Colonic mucosa (tissue), 4 donors: ENCODE results near the gene VANGL1. TPM values are rescaled to one million over a fixed set of nuclear protein-coding genes. Genes with fewer than 3 reads are reported as not detected.

Source experiments
- DNase-seq: peaks from one replicate; pipeline ENCODE4 v3.0.0-alpha.2; 2020
- H3K27ac ChIP-seq: fragments of 200-600 bp; one replicate; pipeline ENCODE4 v1.8.0; 2021
- H3K27me3 ChIP-seq: fragments of 200-600 bp; one replicate; pipeline ENCODE4 v1.8.0; 2021
- H3K36me3 ChIP-seq: fragments of 200-600 bp; one replicate; pipeline ENCODE4 v1.8.0; 2021
- H3K4me1 ChIP-seq: fragments of 200-600 bp; one replicate; pipeline ENCODE4 v1.8.0; 2021; ENCODE audit warnings: mild to moderate bottlenecking
- H3K4me3 ChIP-seq: fragments of 200-600 bp; one replicate; pipeline ENCODE4 v1.8.0; 2021
- H3K9ac ChIP-seq, 2 donors: one replicate each; pipeline ENCODE4 v1.7.0; 2013; ENCODE audit warnings: control low read depth in 2 of 2, low read depth in 2 of 2, low read length in 2 of 2
- H3K9me3 ChIP-seq: fragments of 200-600 bp; one replicate; pipeline ENCODE4 v1.8.0; 2021
- intact Hi-C: fragments of 100-400 bp; cut with DNase I; formaldehyde crosslinking; loops from one replicate; pipeline ENCODE4 v1.14.1; 2022
- total RNA-seq, 2 donors: library from RNA; stranded (reverse); fragmentation: NEBNext Ultra II Directional in 1 of 2; extraction: Animal tissue kit (Norgen Biotek cat#: 25700) in 1 of 2; gene quantifications; one replicate each; pipeline ENCODE4 v1.2.1, GENCODE V29; 2021
- TF ChIP-seq, protein P1 (sequence below): fragments of 200-600 bp; IDR thresholded peaks from one replicate; pipeline ENCODE4 v1.8.0; 2022; ENCODE audit warnings: antibody characterized with exemption, mild to moderate bottlenecking
- donor health status: healthy.
- donor health status: DM: no; HTN: no; CAD: no.
- donor health status: DM: no; HTN: no; CAD: no.

VANGL1 gene
- total RNA-seq, 2 donors from 2014 or later, result 14.7 to 23.8 TPM

DNA sequence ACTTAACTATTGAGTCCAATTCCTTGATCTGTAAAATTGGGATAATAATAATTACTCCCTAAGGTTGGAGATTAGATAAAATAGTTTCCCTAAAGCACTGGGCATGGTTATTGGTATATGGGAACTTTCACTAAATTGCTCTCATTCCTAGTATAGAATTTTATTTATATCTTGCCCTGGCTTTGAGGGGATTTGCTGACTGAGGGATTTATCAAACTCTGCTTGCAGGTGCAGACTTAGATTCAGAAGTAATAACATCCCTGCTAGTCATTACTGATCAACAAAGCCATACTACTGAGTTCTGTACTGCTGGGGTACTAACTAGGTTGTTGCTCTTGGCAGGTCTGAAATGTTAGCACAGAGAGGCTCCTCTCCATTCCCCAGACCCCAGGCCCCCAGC, 84.8 kb downstream of the VANGL1 start:
- H3K27me3 ChIP-seq, result no peaks in the 10 kb centered on the region
- DNase-seq, result no peak
- H3K4me3 ChIP-seq, result no peak overlapping the region
- TF ChIP-seq, protein P1, sequence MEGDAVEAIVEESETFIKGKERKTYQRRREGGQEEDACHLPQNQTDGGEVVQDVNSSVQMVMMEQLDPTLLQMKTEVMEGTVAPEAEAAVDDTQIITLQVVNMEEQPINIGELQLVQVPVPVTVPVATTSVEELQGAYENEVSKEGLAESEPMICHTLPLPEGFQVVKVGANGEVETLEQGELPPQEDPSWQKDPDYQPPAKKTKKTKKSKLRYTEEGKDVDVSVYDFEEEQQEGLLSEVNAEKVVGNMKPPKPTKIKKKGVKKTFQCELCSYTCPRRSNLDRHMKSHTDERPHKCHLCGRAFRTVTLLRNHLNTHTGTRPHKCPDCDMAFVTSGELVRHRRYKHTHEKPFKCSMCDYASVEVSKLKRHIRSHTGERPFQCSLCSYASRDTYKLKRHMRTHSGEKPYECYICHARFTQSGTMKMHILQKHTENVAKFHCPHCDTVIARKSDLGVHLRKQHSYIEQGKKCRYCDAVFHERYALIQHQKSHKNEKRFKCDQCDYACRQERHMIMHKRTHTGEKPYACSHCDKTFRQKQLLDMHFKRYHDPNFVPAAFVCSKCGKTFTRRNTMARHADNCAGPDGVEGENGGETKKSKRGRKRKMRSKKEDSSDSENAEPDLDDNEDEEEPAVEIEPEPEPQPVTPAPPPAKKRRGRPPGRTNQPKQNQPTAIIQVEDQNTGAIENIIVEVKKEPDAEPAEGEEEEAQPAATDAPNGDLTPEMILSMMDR, result no peak
- H3K9ac ChIP-seq, result no peak overlapping the region
- H3K4me1 ChIP-seq, result no peaks in the 10 kb centered on the region
- H3K27ac ChIP-seq, result no peak overlapping the region
- intact Hi-C loops, result no loop called here
- no peaks in the 10 kb centered on the region for H3K9me3 ChIP-seq
- H3K36me3 ChIP-seq, result no peaks in the 10 kb centered on the region

DNA sequence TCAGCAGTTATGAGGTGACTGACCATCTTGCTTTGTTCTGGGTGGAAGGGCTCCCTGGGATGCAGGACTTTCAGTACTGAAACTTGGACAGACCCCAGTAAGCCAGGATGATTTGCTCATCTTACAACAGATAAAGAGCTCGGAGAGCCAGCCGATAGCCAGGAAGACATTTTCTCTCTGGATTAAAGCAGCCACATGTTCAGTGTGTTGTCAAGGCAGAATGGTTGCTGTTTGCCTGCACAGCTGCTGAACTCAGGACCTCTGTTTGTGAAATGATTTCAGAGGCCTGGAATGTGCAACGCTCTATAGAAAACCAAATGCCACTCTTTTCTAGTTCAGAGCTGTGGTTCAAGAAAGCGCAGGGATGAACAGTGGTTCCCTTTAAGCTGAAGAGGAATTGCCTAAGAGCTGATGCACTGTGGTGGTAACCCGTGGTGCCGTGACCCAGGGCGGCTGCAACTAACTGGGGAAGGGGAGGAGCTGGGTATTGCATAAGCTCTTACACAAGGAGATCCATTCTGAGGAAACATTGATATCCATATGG, 86.0 kb downstream of the VANGL1 start:
- H3K27ac ChIP-seq, result peak overlapping the region; percentile 50
- H3K27me3 ChIP-seq, result no peaks in the 10 kb centered on the region
- intact Hi-C loops, result no loop called here
- H3K36me3 ChIP-seq, result no peaks in the 10 kb centered on the region
- H3K9ac ChIP-seq, result no peak overlapping the region
- no peak overlapping the region for H3K4me3 ChIP-seq
- TF ChIP-seq, protein P1, result no peak
- peak; percentile 51 for DNase-seq
- no peaks in the 10 kb centered on the region for H3K4me1 ChIP-seq
- H3K9me3 ChIP-seq, result no peaks in the 10 kb centered on the region

DNA sequence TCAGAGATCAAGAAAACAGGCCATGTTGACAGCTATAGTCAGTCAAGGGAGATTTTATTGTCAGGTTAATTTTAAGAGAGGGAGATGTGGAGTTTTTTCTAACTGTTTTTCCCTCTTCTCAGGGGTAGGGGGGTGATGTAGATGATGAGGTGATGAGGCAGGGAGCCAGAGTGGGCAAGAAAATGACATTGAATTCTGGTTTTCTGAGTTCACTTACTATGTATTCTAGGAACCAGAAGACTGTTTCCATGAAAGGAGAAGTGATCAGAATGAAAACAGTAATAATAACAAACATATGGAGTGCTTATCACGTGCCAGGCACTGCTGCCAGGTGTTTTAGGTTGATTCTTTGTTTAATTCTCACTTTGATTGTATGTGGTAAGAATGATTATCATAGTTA, 86.6 kb downstream of the VANGL1 start:
- no peaks in the 10 kb centered on the region for H3K36me3 ChIP-seq
- no peak for DNase-seq
- no peaks in the 10 kb centered on the region for H3K27me3 ChIP-seq
- intact Hi-C loops, result no loop called here
- H3K9me3 ChIP-seq, result no peaks in the 10 kb centered on the region
- no peaks in the 10 kb centered on the region for H3K4me1 ChIP-seq
- no peak overlapping the region for H3K4me3 ChIP-seq
- TF ChIP-seq, protein P1, result no peak
- H3K9ac ChIP-seq, result no peak overlapping the region
- peak overlapping the region; percentile 50 for H3K27ac ChIP-seq

DNA sequence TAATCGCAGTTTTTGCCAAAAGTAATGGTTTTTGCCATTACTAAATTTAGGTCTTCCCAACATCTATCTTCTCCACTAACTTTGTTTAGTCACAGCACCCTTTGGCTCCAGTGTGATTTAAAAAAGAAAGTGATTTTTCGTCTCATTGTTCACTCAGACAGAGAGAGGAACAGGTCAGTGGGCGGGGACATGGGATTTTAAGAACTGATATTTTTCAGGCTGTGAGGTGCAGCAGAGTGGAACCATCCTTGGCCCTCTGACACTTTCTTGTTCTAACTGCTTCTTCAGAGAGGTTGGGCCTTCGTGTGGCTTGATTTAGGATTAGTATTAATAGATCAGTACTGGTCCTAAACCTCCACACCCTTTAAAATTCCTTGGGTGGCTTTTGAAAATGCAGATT, 88.0 kb downstream of the VANGL1 start:
- Histone ChIP-seq H3K4me1 (no peaks in the 10 kb centered on the region), H3K9me3 (no peaks in the 10 kb centered on the region), H3K4me3 (no peak overlapping the region), H3K27ac (no peak overlapping the region), H3K27me3 (no peaks in the 10 kb centered on the region), H3K36me3 (no peaks in the 10 kb centered on the region), H3K9ac (no peak overlapping the region)
- DNase-seq, result no peak
- intact Hi-C loops, result no loop called here
- TF ChIP-seq, protein P1, result no peak

DNA sequence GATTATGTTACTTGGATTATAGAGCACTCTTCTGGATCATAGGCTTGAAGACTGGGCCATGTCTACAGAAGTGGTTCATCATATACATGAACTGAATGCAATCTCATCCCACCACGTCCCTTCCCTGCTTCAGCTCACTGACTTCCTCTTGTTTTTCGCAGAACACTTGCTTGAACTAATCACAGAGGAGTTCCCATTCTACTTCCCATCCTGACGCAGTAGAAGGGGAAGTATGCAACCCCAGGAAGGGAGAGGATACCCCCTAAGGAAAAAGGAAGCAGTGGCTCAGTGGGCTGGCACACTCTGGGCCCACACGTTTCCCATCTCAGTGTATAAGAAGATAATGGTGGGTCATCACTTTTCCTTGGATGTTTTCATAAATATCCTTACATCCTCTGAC, 90.5 kb downstream of the VANGL1 start:
- no peak overlapping the region for H3K9ac ChIP-seq
- DNase-seq, result no peak
- TF ChIP-seq, protein P1, result no peak
- no peak overlapping the region for H3K27ac ChIP-seq
- no peaks in the 10 kb centered on the region for H3K27me3 ChIP-seq
- intact Hi-C loops, result no loop called here
- H3K4me1 ChIP-seq, result no peaks in the 10 kb centered on the region
- no peak overlapping the region for H3K4me3 ChIP-seq
- no peaks in the 10 kb centered on the region for H3K36me3 ChIP-seq
- H3K9me3 ChIP-seq, result no peaks in the 10 kb centered on the region
